Breast epithelium (tissue), 3 donors: ENCODE data around the gene SKP2.

Experiments used
- POLR2A ChIP-seq: fragments of 450-650 bp; IDR thresholded peaks from one replicate; pipeline ENCODE4 v1.6.1; 2016; ENCODE audit warnings: antibody characterized with exemption, mild to moderate bottlenecking, moderate library complexity
- POLR2AphosphoS5 ChIP-seq, 3 donors: sonication (generic); formaldehyde crosslinking; IDR thresholded peaks; one replicate each; pipeline ENCODE4 v1.6.1; 2017; ENCODE audit warnings: antibody characterized with exemption in 3 of 3
- TF ChIP-seq, protein P1 (sequence below), 3 donors: fragments of 450-650 bp; IDR thresholded peaks; one replicate each; pipeline ENCODE4 v1.5.1; 2016 to 2017; ENCODE audit warnings: antibody characterized with exemption in 3 of 3, mild to moderate bottlenecking in 3 of 3, moderate library complexity in 3 of 3

DNA sequence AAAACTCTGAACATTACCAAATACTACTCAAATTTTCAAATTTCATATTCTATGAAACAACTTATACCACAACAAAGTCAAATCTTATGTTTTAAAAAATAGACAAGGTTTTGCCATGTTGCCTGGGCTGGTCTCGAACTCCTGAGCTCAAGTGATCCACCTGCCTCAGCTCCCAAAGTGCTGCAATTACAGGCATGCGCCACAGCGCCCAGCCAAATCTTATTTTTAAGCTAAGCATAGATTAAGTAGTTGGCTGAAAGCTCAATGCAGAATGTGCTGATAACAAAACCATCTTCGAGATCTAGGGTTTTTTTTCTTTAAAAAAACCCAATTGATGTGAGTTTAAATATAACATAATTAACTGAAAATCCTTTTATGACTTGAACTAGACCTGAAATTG lies 6.6 kb upstream of the SKP2 start:
- TF ChIP-seq POLR2A: no peak
- TF ChIP-seq, protein P1, sequence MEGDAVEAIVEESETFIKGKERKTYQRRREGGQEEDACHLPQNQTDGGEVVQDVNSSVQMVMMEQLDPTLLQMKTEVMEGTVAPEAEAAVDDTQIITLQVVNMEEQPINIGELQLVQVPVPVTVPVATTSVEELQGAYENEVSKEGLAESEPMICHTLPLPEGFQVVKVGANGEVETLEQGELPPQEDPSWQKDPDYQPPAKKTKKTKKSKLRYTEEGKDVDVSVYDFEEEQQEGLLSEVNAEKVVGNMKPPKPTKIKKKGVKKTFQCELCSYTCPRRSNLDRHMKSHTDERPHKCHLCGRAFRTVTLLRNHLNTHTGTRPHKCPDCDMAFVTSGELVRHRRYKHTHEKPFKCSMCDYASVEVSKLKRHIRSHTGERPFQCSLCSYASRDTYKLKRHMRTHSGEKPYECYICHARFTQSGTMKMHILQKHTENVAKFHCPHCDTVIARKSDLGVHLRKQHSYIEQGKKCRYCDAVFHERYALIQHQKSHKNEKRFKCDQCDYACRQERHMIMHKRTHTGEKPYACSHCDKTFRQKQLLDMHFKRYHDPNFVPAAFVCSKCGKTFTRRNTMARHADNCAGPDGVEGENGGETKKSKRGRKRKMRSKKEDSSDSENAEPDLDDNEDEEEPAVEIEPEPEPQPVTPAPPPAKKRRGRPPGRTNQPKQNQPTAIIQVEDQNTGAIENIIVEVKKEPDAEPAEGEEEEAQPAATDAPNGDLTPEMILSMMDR (IDR thresholded peaks at IDR 0.05): no peak
- no peak for TF ChIP-seq POLR2AphosphoS5 (IDR thresholded peaks at IDR 0.05)
